ENCODE measurements around the gene CPNE4.
"Not testable (repeated sequence)": the region's sequence is repeated elsewhere in the genome, so short reads cannot be mapped to it uniquely, and the experiment has no call there.

The CPNE4 gene

GRCh38 chr3:131907796-131908195, 127.0 kb downstream of the CPNE4 start:
- Histone ChIP-seq H3K36me3 (ENCODE audit: insufficient read depth, low read length) (no peaks in the 10 kb centered on the region), H3K4me3 (ENCODE audit: low read depth in 1 of 2, low read length in 2 of 2) (no peak overlapping the region), H3K9me3 (ENCODE audit: low read length) (no peaks in the 10 kb centered on the region), H3K9ac (ENCODE audit: low read length) (no peak overlapping the region), H3K27ac (ENCODE audit: low read depth, low read length) (no peak overlapping the region), H3K27me3 (ENCODE audit: control insufficient read depth in 1 of 2, insufficient read depth in 2 of 2, low read length in 2 of 2) (no peaks in the 10 kb centered on the region), H3K4me1 (ENCODE audit: insufficient read depth, low read length) (no peaks in the 10 kb centered on the region)

- H3K9me3 ChIP-seq (ENCODE audit: low read length), result no peaks in the 10 kb centered on the region
- H3K27me3 ChIP-seq (ENCODE audit: control insufficient read depth in 1 of 2, insufficient read depth in 2 of 2, low read length in 2 of 2), result no peaks in the 10 kb centered on the region
These were observed 130.8 kb downstream of the CPNE4 start for GRCh38 chr3:131903988-131904415.

GRCh38 chr3:131901686-131902085, 133.1 kb downstream of the CPNE4 start:
- Histone ChIP-seq H3K4me1 (ENCODE audit: insufficient read depth, low read length) (no peaks in the 10 kb centered on the region), H3K4me3 (ENCODE audit: low read depth in 1 of 2, low read length in 2 of 2) (no peak overlapping the region), H3K27me3 (ENCODE audit: control insufficient read depth in 1 of 2, insufficient read depth in 2 of 2, low read length in 2 of 2) (no peaks in the 10 kb centered on the region), H3K27ac (ENCODE audit: low read depth, low read length) (no peak overlapping the region), H3K36me3 (ENCODE audit: insufficient read depth, low read length) (no peaks in the 10 kb centered on the region), H3K9me3 (ENCODE audit: low read length) (no peaks in the 10 kb centered on the region), H3K9ac (ENCODE audit: low read length) (no peak overlapping the region)

More at GRCh38 chr3:131903988-131904415, 130.8 kb downstream of the CPNE4 start:
- H3K27ac ChIP-seq (ENCODE audit: low read depth, low read length), result no peak overlapping the region
- H3K4me3 ChIP-seq (ENCODE audit: low read depth in 1 of 2, low read length in 2 of 2), result no peak overlapping the region
- H3K4me1 ChIP-seq (ENCODE audit: insufficient read depth, low read length), result no peaks in the 10 kb centered on the region
- H3K36me3 ChIP-seq (ENCODE audit: insufficient read depth, low read length), result no peaks in the 10 kb centered on the region
- H3K9ac ChIP-seq (ENCODE audit: low read length), result no peak overlapping the region

GRCh38 chr3:131900891-131901290, 133.9 kb downstream of the CPNE4 start:
- Histone ChIP-seq H3K27ac (ENCODE audit: low read depth, low read length) (no peak overlapping the region), H3K4me3 (ENCODE audit: low read depth in 1 of 2, low read length in 2 of 2) (no peak overlapping the region), H3K4me1 (ENCODE audit: insufficient read depth, low read length) (no peaks in the 10 kb centered on the region), H3K9me3 (ENCODE audit: low read length) (no peaks in the 10 kb centered on the region), H3K36me3 (ENCODE audit: insufficient read depth, low read length) (no peaks in the 10 kb centered on the region), H3K27me3 (ENCODE audit: control insufficient read depth in 1 of 2, insufficient read depth in 2 of 2, low read length in 2 of 2) (no peaks in the 10 kb centered on the region), H3K9ac (ENCODE audit: low read length) (no peak overlapping the region)

GRCh38 chr3:131899021-131899420, 135.8 kb downstream of the CPNE4 start:
- Histone ChIP-seq H3K9me3 (ENCODE audit: low read length) (no peaks in the 10 kb centered on the region), H3K27me3 (ENCODE audit: control insufficient read depth in 1 of 2, insufficient read depth in 2 of 2, low read length in 2 of 2) (no peaks in the 10 kb centered on the region), H3K4me1 (ENCODE audit: insufficient read depth, low read length) (no peaks in the 10 kb centered on the region), H3K9ac (ENCODE audit: low read length) (no peak overlapping the region), H3K27ac (ENCODE audit: low read depth, low read length) (no peak overlapping the region), H3K4me3 (ENCODE audit: low read depth in 1 of 2, low read length in 2 of 2) (no peak overlapping the region), H3K36me3 (ENCODE audit: insufficient read depth, low read length) (no peaks in the 10 kb centered on the region)

GRCh38 chr3:131898346-131898745, 136.5 kb downstream of the CPNE4 start:
- H3K9me3 ChIP-seq (ENCODE audit: low read length), result no peaks in the 10 kb centered on the region
- no peak overlapping the region for H3K9ac ChIP-seq (ENCODE audit: low read length)
- H3K4me3 ChIP-seq (ENCODE audit: low read depth in 1 of 2, low read length in 2 of 2), result no peak overlapping the region
- H3K27ac ChIP-seq (ENCODE audit: low read depth, low read length), result no peak overlapping the region
- no peaks in the 10 kb centered on the region for H3K36me3 ChIP-seq (ENCODE audit: insufficient read depth, low read length)
- H3K4me1 ChIP-seq (ENCODE audit: insufficient read depth, low read length), result no peaks in the 10 kb centered on the region
- H3K27me3 ChIP-seq (ENCODE audit: control insufficient read depth in 1 of 2, insufficient read depth in 2 of 2, low read length in 2 of 2), result no peaks in the 10 kb centered on the region

GRCh38 chr3:131896285-131896684, 138.5 kb downstream of the CPNE4 start:
- no peaks in the 10 kb centered on the region for H3K9me3 ChIP-seq (ENCODE audit: low read length)
- no peak overlapping the region for H3K4me3 ChIP-seq (ENCODE audit: low read depth in 1 of 2, low read length in 2 of 2)
- H3K4me1 ChIP-seq (ENCODE audit: insufficient read depth, low read length), result no peaks in the 10 kb centered on the region
- H3K9ac ChIP-seq (ENCODE audit: low read length), result no peak overlapping the region
- no peak overlapping the region for H3K27ac ChIP-seq (ENCODE audit: low read depth, low read length)
- H3K27me3 ChIP-seq (ENCODE audit: control insufficient read depth in 1 of 2, insufficient read depth in 2 of 2, low read length in 2 of 2), result no peaks in the 10 kb centered on the region
- H3K36me3 ChIP-seq (ENCODE audit: insufficient read depth, low read length), result no peaks in the 10 kb centered on the region

- Histone ChIP-seq H3K27ac (ENCODE audit: low read depth, low read length) (no peak overlapping the region), H3K9me3 (ENCODE audit: low read length) (no peaks in the 10 kb centered on the region), H3K27me3 (ENCODE audit: control insufficient read depth in 1 of 2, insufficient read depth in 2 of 2, low read length in 2 of 2) (no peaks in the 10 kb centered on the region), H3K36me3 (ENCODE audit: insufficient read depth, low read length) (no peaks in the 10 kb centered on the region), H3K4me1 (ENCODE audit: insufficient read depth, low read length) (no peaks in the 10 kb centered on the region), H3K4me3 (ENCODE audit: low read depth in 1 of 2, low read length in 2 of 2) (no peak overlapping the region), H3K9ac (ENCODE audit: low read length) (no peak overlapping the region)
These were observed 139.0 kb downstream of the CPNE4 start for GRCh38 chr3:131895766-131896165.

GRCh38 chr3:131892331-131892730, 142.5 kb downstream of the CPNE4 start:
- H3K9me3 ChIP-seq (ENCODE audit: low read length), result no peaks in the 10 kb centered on the region
- H3K36me3 ChIP-seq (ENCODE audit: insufficient read depth, low read length), result no peaks in the 10 kb centered on the region
- H3K27ac ChIP-seq (ENCODE audit: low read depth, low read length), result no peak overlapping the region
- H3K27me3 ChIP-seq (ENCODE audit: control insufficient read depth in 1 of 2, insufficient read depth in 2 of 2, low read length in 2 of 2), result no peaks in the 10 kb centered on the region
- H3K4me3 ChIP-seq (ENCODE audit: low read depth in 1 of 2, low read length in 2 of 2), result no peak overlapping the region
- no peaks in the 10 kb centered on the region for H3K4me1 ChIP-seq (ENCODE audit: insufficient read depth, low read length)
- H3K9ac ChIP-seq (ENCODE audit: low read length), result no peak overlapping the region

GRCh38 chr3:131885871-131886270, 148.9 kb downstream of the CPNE4 start:
- H3K36me3 ChIP-seq (ENCODE audit: insufficient read depth, low read length); H3K4me3 ChIP-seq (ENCODE audit: low read depth in 1 of 2, low read length in 2 of 2); H3K27ac ChIP-seq (ENCODE audit: low read depth, low read length); H3K9ac ChIP-seq (ENCODE audit: low read length); H3K27me3 ChIP-seq (ENCODE audit: control insufficient read depth in 1 of 2, insufficient read depth in 2 of 2, low read length in 2 of 2); H3K9me3 ChIP-seq (ENCODE audit: low read length); H3K4me1 ChIP-seq (ENCODE audit: insufficient read depth, low read length): not testable (repeated sequence)

GRCh38 chr3:131883711-131884407, 151.0 kb downstream of the CPNE4 start:
- no peaks in the 10 kb centered on the region for H3K4me1 ChIP-seq (ENCODE audit: insufficient read depth, low read length)
- no peak overlapping the region for H3K9ac ChIP-seq (ENCODE audit: low read length)
- no peak overlapping the region for H3K4me3 ChIP-seq (ENCODE audit: low read depth in 1 of 2, low read length in 2 of 2)
- no peaks in the 10 kb centered on the region for H3K9me3 ChIP-seq (ENCODE audit: low read length)
- H3K36me3 ChIP-seq (ENCODE audit: insufficient read depth, low read length), result no peaks in the 10 kb centered on the region
- no peaks in the 10 kb centered on the region for H3K27me3 ChIP-seq (ENCODE audit: control insufficient read depth in 1 of 2, insufficient read depth in 2 of 2, low read length in 2 of 2)
- H3K27ac ChIP-seq (ENCODE audit: low read depth, low read length), result no peak overlapping the region

- no peak overlapping the region for H3K27ac ChIP-seq (ENCODE audit: low read depth, low read length)
- H3K9ac ChIP-seq (ENCODE audit: low read length), result no peak overlapping the region
- H3K36me3 ChIP-seq (ENCODE audit: insufficient read depth, low read length), result no peaks in the 10 kb centered on the region
- no peaks in the 10 kb centered on the region for H3K9me3 ChIP-seq (ENCODE audit: low read length)
- no peak overlapping the region for H3K4me3 ChIP-seq (ENCODE audit: low read depth in 1 of 2, low read length in 2 of 2)
- H3K27me3 ChIP-seq (ENCODE audit: control insufficient read depth in 1 of 2, insufficient read depth in 2 of 2, low read length in 2 of 2), result no peaks in the 10 kb centered on the region
- H3K4me1 ChIP-seq (ENCODE audit: insufficient read depth, low read length), result no peaks in the 10 kb centered on the region
These were observed 151.7 kb downstream of the CPNE4 start for GRCh38 chr3:131883086-131883485.
